ENCODE data around the gene NEB.

DNA sequence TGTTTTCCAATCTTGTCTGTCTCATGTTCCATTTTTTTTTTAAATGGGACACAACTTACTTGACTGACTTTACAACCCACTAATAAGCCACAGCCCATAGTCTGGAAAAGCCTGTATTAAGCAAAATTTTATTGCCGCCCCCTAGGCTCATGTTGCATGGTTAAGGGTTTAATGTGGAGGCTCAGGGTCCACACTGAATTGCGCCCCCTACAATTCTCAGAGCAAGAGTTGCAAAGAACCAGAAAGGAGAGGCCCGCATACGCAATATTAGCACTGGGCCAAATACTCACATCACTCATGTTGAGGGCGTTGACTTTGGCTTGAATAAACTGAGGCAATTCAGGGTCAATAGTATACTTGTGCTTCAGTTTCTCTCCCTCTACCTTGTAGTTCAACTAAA, 65.5 kb downstream of the NEB start:
- TF ChIP-seq, protein P1, sequence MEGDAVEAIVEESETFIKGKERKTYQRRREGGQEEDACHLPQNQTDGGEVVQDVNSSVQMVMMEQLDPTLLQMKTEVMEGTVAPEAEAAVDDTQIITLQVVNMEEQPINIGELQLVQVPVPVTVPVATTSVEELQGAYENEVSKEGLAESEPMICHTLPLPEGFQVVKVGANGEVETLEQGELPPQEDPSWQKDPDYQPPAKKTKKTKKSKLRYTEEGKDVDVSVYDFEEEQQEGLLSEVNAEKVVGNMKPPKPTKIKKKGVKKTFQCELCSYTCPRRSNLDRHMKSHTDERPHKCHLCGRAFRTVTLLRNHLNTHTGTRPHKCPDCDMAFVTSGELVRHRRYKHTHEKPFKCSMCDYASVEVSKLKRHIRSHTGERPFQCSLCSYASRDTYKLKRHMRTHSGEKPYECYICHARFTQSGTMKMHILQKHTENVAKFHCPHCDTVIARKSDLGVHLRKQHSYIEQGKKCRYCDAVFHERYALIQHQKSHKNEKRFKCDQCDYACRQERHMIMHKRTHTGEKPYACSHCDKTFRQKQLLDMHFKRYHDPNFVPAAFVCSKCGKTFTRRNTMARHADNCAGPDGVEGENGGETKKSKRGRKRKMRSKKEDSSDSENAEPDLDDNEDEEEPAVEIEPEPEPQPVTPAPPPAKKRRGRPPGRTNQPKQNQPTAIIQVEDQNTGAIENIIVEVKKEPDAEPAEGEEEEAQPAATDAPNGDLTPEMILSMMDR (IDR thresholded peaks at IDR 0.05): no peak
- no peak for TF ChIP-seq POLR2A (IDR thresholded peaks at IDR 0.05)
